GM23248 (cell line): ENCODE data around the gene RNF150. TPM values are rescaled to one million over a fixed set of nuclear protein-coding genes. Genes with fewer than 3 reads are reported as not detected.

Experiments
- DNase-seq: peaks from one replicate; pipeline ENCODE4 v3.0.0-alpha.2; 2015
- H2AFZ ChIP-seq: fragments of 200-600 bp; sonication (generic); 2 replicates; pipeline ENCODE4 v1.6.1; 2016; ENCODE audit warnings: antibody characterized with exemption
- H3F3A ChIP-seq: fragments of 200-600 bp; sonication (generic); 2 replicates; pipeline ENCODE4 v1.6.1; 2016; ENCODE audit warnings: mild to moderate bottlenecking, antibody characterized with exemption, mixed run types; ENCODE audit not compliant: insufficient read depth
- H3K27ac ChIP-seq: fragments of 200-600 bp; sonication (generic); 2 replicates; pipeline ENCODE4 v1.5.1; 2016; ENCODE audit warnings: mild to moderate bottlenecking
- H3K27me3 ChIP-seq: fragments of 200-600 bp; sonication (generic); replicated peaks from 2 replicates; pipeline ENCODE4 v1.6.1; 2016; ENCODE audit warnings: mild to moderate bottlenecking; ENCODE audit not compliant: insufficient read depth
- H3K36me3 ChIP-seq: fragments of 200-600 bp; sonication (generic); 2 replicates; pipeline ENCODE4 v1.6.1; 2016; ENCODE audit warnings: low read depth, mild to moderate bottlenecking
- H3K4me1 ChIP-seq: fragments of 200-600 bp; sonication (generic); 2 replicates; pipeline ENCODE4 v1.6.1; 2016; ENCODE audit warnings: mild to moderate bottlenecking; ENCODE audit not compliant: insufficient read depth
- H3K4me2 ChIP-seq: fragments of 200-600 bp; sonication (generic); one replicate; pipeline ENCODE4 v1.6.1; 2016; ENCODE audit warnings: mild to moderate bottlenecking; ENCODE audit not compliant: unreplicated experiment
- H3K4me3 ChIP-seq: fragments of 200-600 bp; sonication (generic); 2 replicates; pipeline ENCODE4 v1.5.1; 2016; ENCODE audit warnings: mild to moderate bottlenecking
- H3K79me2 ChIP-seq: fragments of 200-600 bp; sonication (generic); 2 replicates; pipeline ENCODE4 v1.6.1; 2016; ENCODE audit warnings: mild to moderate bottlenecking; ENCODE audit not compliant: insufficient read depth
- H3K9ac ChIP-seq: fragments of 200-600 bp; sonication (generic); 2 replicates; pipeline ENCODE4 v1.6.1; 2016; ENCODE audit warnings: mild to moderate bottlenecking
- H3K9me2 ChIP-seq: fragments of 200-600 bp; sonication (generic); 2 replicates; pipeline ENCODE4 v1.6.1; 2016; ENCODE audit warnings: mixed run types, mild to moderate bottlenecking, moderate library complexity; ENCODE audit not compliant: insufficient read depth
- H3K9me3 ChIP-seq: fragments of 200-600 bp; sonication (generic); one replicate; pipeline ENCODE4 v1.6.1; 2017; ENCODE audit warnings: low read depth
- H4K20me1 ChIP-seq: fragments of 200-600 bp; sonication (generic); 2 replicates; pipeline ENCODE4 v1.6.0; 2016; ENCODE audit not compliant: insufficient read depth
- EZH2 ChIP-seq: fragments of 200-600 bp; sonication (generic); IDR thresholded peaks from 2 replicates; pipeline ENCODE4 v1.6.1; 2018; ENCODE audit warnings: antibody characterized with exemption, mild to moderate bottlenecking; ENCODE audit not compliant: insufficient read depth, poor library complexity, severe bottlenecking
- EZH2phosphoT487 ChIP-seq: fragments of 200-600 bp; sonication (generic); IDR thresholded peaks from 2 replicates; pipeline ENCODE4 v1.6.1; 2018; ENCODE audit warnings: antibody characterized with exemption, moderate library complexity, mild to moderate bottlenecking, low read depth; ENCODE audit not compliant: insufficient read depth
- WGBS, 2 experiments: methylation state at CpG; one replicate each; pipeline ENCODE4 v1.1.6; 2015 to 2017; ENCODE audit warnings: low lambda C conversion rate in 2 of 2, low coverage in 1 of 2; ENCODE audit errors: missing lambda C conversion rate in 2 of 2; 5-methylcytosine and 5-hydroxymethylcytosine counted together
- in situ Hi-C: fragments of 300-500 bp; cut with MboI; formaldehyde crosslinking; loops from 2 replicates; pipeline ENCODE4 v1.15.0; 2020
- polyA plus RNA-seq: library from polyadenylated mRNA; unstranded; fragments of >200 nt; fragmentation: Nextera tagmentation; extraction: Ambion mirVana; gene quantifications from 2 replicates; pipeline ENCODE4 v1.2.1, GENCODE V29; 2016
- total RNA-seq: library from RNA; depleted of rRNA; stranded (reverse); fragments of >200 nt; shearing (Covaris generic); gene quantifications from 2 replicates; pipeline ENCODE4 v1.2.3, GENCODE V29; 2014

The RNF150 gene
- total and polyA plus RNA-seq, 2 experiments from 2014 or later = 4.8 to 10.5 TPM

DNA sequence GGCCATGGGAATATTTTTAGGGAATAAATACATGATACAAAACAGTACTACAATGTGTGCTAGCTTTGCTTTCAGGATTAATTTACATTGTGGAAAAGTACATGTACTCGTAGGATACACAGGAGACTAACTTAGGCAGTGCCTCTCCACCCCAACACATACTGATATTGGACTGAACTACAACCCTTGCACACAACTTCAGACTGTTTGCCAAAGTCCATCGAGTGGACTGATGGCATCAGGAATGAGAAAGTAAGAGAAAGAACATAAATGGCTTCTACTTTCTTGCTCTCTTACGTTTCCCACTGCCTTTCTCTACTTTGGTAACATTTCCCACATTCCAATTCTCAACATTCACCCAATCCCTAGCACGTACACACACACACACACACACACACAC is 130.1 kb downstream of the RNF150 start:
- H3K9ac ChIP-seq = no peak overlapping the region
- no peaks in the 10 kb centered on the region for H3K27me3 ChIP-seq
- H4K20me1 ChIP-seq = no peaks in the 10 kb centered on the region
- no peak overlapping the region for H2AFZ ChIP-seq
- H3K9me3 ChIP-seq = no peaks in the 10 kb centered on the region
- H3K9me2 ChIP-seq = 0 out of 2 replicates have a peak, but pooled peaks cover 4% of the 10 kb centered on the region
- H3K36me3 ChIP-seq = no peaks in the 10 kb centered on the region
- H3K27ac ChIP-seq = no peak overlapping the region
- H3K4me1 ChIP-seq = peaks cover 11% of the 10 kb centered on the region; the same call in 1 of the 2 replicates
- no peaks in the 10 kb centered on the region for H3K79me2 ChIP-seq
- no peak overlapping the region for H3K4me2 ChIP-seq
- no peak overlapping the region for H3K4me3 ChIP-seq
- WGBS, 2 experiments = 71 to 80% methylated on average over 4 of the region's 4 CpGs
- peaks cover 3% of the 10 kb centered on the region; the same call in 1 of the 2 replicates for H3F3A ChIP-seq
- in situ Hi-C loops = no loop called here
- TF ChIP-seq EZH2phosphoT487 (no peak), EZH2 (no peak)
- DNase-seq = no peak

- no peak for TF ChIP-seq EZH2
- Histone ChIP-seq H2AFZ (no peak overlapping the region), H3F3A (peaks cover 3% of the 10 kb centered on the region; the same call in 1 of the 2 replicates), H3K79me2 (no peaks in the 10 kb centered on the region), H3K4me1 (peaks cover 11% of the 10 kb centered on the region; the same call in 1 of the 2 replicates), H4K20me1 (no peaks in the 10 kb centered on the region), H3K27ac (no peak overlapping the region), H3K27me3 (no peaks in the 10 kb centered on the region), H3K36me3 (no peaks in the 10 kb centered on the region), H3K4me2 (peak overlapping the region; percentile 8), H3K9me2 (0 out of 2 replicates have a peak, but pooled peaks cover 4% of the 10 kb centered on the region), H3K9ac (no peak overlapping the region), H3K9me3 (no peaks in the 10 kb centered on the region), H3K4me3 (no peak overlapping the region)
- DNase-seq = peak; percentile 56
- 35 to 36% methylated on average over 4 of the region's 4 CpGs for WGBS, 2 experiments
- in situ Hi-C loops = no loop called here
Measured at GRCh38 chr4:141002323-141002805, 130.9 kb downstream of the RNF150 start.

DNA sequence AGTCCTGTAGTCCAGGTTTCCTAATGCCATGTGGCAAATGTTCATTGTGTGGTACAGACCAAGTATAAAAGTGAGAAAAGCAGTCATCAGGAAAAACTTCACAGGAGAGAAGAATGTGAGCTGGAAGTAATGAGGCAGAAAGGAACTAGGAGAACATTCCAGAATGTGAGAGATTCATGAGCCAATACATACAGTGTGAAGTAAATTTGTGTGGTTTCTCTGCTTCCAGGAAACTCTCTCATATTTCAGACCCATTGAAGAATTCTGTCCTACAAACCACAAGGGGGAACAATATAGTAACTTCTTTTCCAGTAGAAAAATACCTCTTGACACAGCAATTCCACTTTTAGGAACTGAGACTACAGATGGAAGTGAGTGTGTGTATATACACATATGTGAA is 136.5 kb downstream of the RNF150 start:
- Histone ChIP-seq H3K27me3 (no peaks in the 10 kb centered on the region), H3K4me3 (no peak overlapping the region), H3F3A (peaks cover 6% of the 10 kb centered on the region; the same call in 1 of the 2 replicates), H4K20me1 (no peaks in the 10 kb centered on the region), H3K4me1 (peaks cover 11% of the 10 kb centered on the region), H3K4me2 (peak overlapping the region; percentile 19), H3K36me3 (no peaks in the 10 kb centered on the region), H3K9ac (no peak overlapping the region), H3K79me2 (no peaks in the 10 kb centered on the region), H3K9me3 (no peaks in the 10 kb centered on the region), H3K27ac (peak overlapping the region; percentile 37), H2AFZ (no peak overlapping the region), H3K9me2 (no peaks in the 10 kb centered on the region)
- TF ChIP-seq EZH2 = no peak
- TF ChIP-seq EZH2phosphoT487 = no peak
- in situ Hi-C loops = no loop called here
- DNase-seq = peak; percentile 78

DNA sequence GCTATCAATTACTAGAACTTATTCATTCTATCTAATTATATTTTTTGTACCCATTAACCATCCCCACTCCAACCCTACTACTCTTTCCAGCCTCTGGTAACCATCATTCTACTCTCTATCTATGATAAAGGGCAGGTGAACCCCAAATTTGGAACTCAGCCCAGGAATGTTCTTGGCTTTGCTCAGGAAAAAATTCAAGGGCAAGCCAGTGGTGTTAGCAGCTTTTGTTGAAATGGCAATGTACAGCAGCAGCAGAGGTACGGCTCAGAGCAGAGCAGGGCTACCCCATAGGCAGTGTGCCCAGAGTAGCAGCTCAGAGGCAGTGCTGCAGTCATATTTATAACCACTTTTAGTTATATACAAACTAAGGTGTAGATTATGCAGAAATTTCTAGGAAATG is 138.2 kb downstream of the RNF150 start:
- H3K4me1 ChIP-seq = peaks cover 11% of the 10 kb centered on the region
- no peak overlapping the region for H3K4me3 ChIP-seq
- no peaks in the 10 kb centered on the region for H3K79me2 ChIP-seq
- H3K27ac ChIP-seq = no peak overlapping the region
- no peak for DNase-seq
- no peak overlapping the region for H3K9ac ChIP-seq
- peaks cover 6% of the 10 kb centered on the region; the same call in 1 of the 2 replicates for H3F3A ChIP-seq
- no peak for TF ChIP-seq EZH2phosphoT487
- TF ChIP-seq EZH2 = no peak
- no peak overlapping the region for H2AFZ ChIP-seq
- no peaks in the 10 kb centered on the region for H3K9me2 ChIP-seq
- WGBS, 2 experiments = 82 to 85% methylated on average over 1 of the region's 1 CpG
- no peaks in the 10 kb centered on the region for H3K36me3 ChIP-seq
- H3K27me3 ChIP-seq = no peaks in the 10 kb centered on the region
- no peak overlapping the region for H3K4me2 ChIP-seq
- H4K20me1 ChIP-seq = no peaks in the 10 kb centered on the region
- in situ Hi-C loops = no loop called here
- H3K9me3 ChIP-seq = no peaks in the 10 kb centered on the region

- no peak for DNase-seq
- H3K27me3 ChIP-seq = no peaks in the 10 kb centered on the region
- peaks cover 11% of the 10 kb centered on the region for H3K4me1 ChIP-seq
- peaks cover 6% of the 10 kb centered on the region; the same call in 1 of the 2 replicates for H3F3A ChIP-seq
- in situ Hi-C loops = no loop called here
- no peak overlapping the region for H2AFZ ChIP-seq
- no peak overlapping the region for H3K4me2 ChIP-seq
- H3K4me3 ChIP-seq = no peak overlapping the region
- no peaks in the 10 kb centered on the region for H3K9me2 ChIP-seq
- H3K79me2 ChIP-seq = no peaks in the 10 kb centered on the region
- H4K20me1 ChIP-seq = no peaks in the 10 kb centered on the region
- H3K36me3 ChIP-seq = no peaks in the 10 kb centered on the region
- H3K9me3 ChIP-seq = no peaks in the 10 kb centered on the region
- H3K27ac ChIP-seq = no peak overlapping the region
- WGBS, 2 experiments = 76 to 87% methylated on average over 1 of the region's 1 CpG
- H3K9ac ChIP-seq = no peak overlapping the region
- TF ChIP-seq EZH2phosphoT487 = no peak
- TF ChIP-seq EZH2 = no peak
Measured at GRCh38 chr4:140994015-140994414, 139.3 kb downstream of the RNF150 start.
